ENCODE data around the gene CTCFL. TPM values are rescaled to one million over a fixed set of nuclear protein-coding genes. Genes with fewer than 3 reads are reported as not detected.

CTCFL gene
- total and polyA plus RNA-seq, 2 of the 8 experiments (the other 6 are each of a cell fraction or from before 2014, with no cell fraction given) = 0.30 to 0.80 TPM

GRCh38 chr20:57451431-57451794, 73.5 kb downstream of the CTCFL start:
- Histone ChIP-seq H3K27me3 (replicated peaks in 1 of 4; ENCODE audit: control insufficient read depth in 3 of 4, extremely low read depth in 1 of 4, insufficient read depth in 3 of 4, low read length in 3 of 4) (no peaks in the 10 kb centered on the region), H2AK5ac (ENCODE audit: low read depth, low read length) (no peak overlapping the region), H2BK120ac (replicated peaks; ENCODE audit: low read depth, low read length) (no peak overlapping the region), H3K9me3 (ENCODE audit: insufficient read depth in 2 of 2, low read depth in 1 of 2, low read length in 1 of 2) (no peaks in the 10 kb centered on the region; a peak in 1 of 4 replicates), H3K14ac (ENCODE audit: insufficient read length) (no peak overlapping the region), H3K4me3 (ENCODE audit: extremely low read depth in 1 of 4, insufficient read depth in 2 of 4, low read depth in 3 of 4, low read length in 4 of 4) (no peak overlapping the region), H2BK20ac (ENCODE audit: low read length) (0 out of 2 replicates have a peak overlapping the region, but pooled peaks have one; percentile 18), H3K27ac (ENCODE audit: low read depth, low read length) (no peak overlapping the region), H3K4ac (replicated peaks; ENCODE audit: insufficient read length, low read depth, low read length) (no peak overlapping the region), H3K9ac (replicated peaks in 1 of 4; ENCODE audit: extremely low read depth in 1 of 4, low read depth in 3 of 4, low read length in 3 of 4) (no peak overlapping the region), H2AFZ (ENCODE audit: low read length) (no peak overlapping the region), H2BK5ac (ENCODE audit: low read depth, low read length) (no peak overlapping the region), H3K4me1 (replicated peaks in 1 of 4; ENCODE audit: control insufficient read depth in 3 of 4, insufficient read depth in 4 of 4, low read length in 3 of 4) (peaks cover 0 to 2% (median 0%) of the 10 kb centered on the region in 4 experiments; a peak in 2 of 7 replicates), H3K4me2 (ENCODE audit: insufficient read depth in 1 of 2, low read depth in 2 of 2, low read length in 2 of 2) (no peak overlapping the region), H3K56ac (replicated peaks; ENCODE audit: insufficient read length, low read depth, low read length) (no peak overlapping the region), H4K91ac (replicated peaks; ENCODE audit: insufficient read length, low read length) (no peak overlapping the region), H3K79me2 (ENCODE audit: control insufficient read depth in 1 of 2, insufficient read depth in 2 of 2, low read length in 2 of 2) (no peaks in the 10 kb centered on the region), H3K23ac (ENCODE audit: insufficient read length) (no peak overlapping the region), H4K5ac (ENCODE audit: insufficient read length, low read depth, low read length) (no peak overlapping the region), H3K23me2 (ENCODE audit: low read depth, low read length) (peaks cover 2% of the 10 kb centered on the region; the same call in 1 of the 2 replicates), H3K79me1 (ENCODE audit: low read depth, low read length) (no peaks in the 10 kb centered on the region), H4K20me1 (replicated peaks in 1 of 2; ENCODE audit: control insufficient read depth in 1 of 2, insufficient read depth in 2 of 2, low read length in 2 of 2) (peaks cover 0 to 1% of the 10 kb centered on the region in 2 experiments), H2BK12ac (ENCODE audit: low read depth, low read length) (no peak overlapping the region), H3K18ac (ENCODE audit: extremely low read depth, low read length) (no peak overlapping the region), H3K36me3 (ENCODE audit: control insufficient read depth in 2 of 4, insufficient read depth in 4 of 4, low read length in 3 of 4) (no peaks in the 10 kb centered on the region), H2BK15ac (ENCODE audit: low read length) (no peak overlapping the region), H4K8ac (ENCODE audit: extremely low read depth, insufficient read depth, low read length) (no peak overlapping the region)
- FAIRE-seq = no peak
- DNase-seq (ENCODE audit: low read depth in 1 of 2, low spot score in 2 of 2) = no peak
- ChIA-PET POLR2A (ENCODE audit: partially characterized antibody) (interaction anchor here (1.5 kb wide), 1 partner anchor 8 kb away, joined by 4 read pairs; no protein-coding TSS in a partner anchor), CTCF (ENCODE audit: partially characterized antibody) (interaction anchor here (1.0 to 1.1 kb wide), 3 partner anchors 11 to 45 kb away, joined by 3 to 4 read pairs (median 3); no protein-coding TSS in a partner anchor)
- WGBS, 2 experiments (ENCODE audit: extremely low coverage in 1 of 2, insufficient coverage in 1 of 2, insufficient read length in 1 of 2, insufficient replicate concordance in 2 of 2, low coverage in 1 of 2, low lambda C conversion rate in 2 of 2, missing lambda C conversion rate in 1 of 2) = 81% methylated on average over 7 of the region's 7 CpGs; no CpG with 5 or more reads in 1 of the 2 experiments
- TF ChIP-seq BCL11A (IDR thresholded peaks at IDR 0.05; ENCODE audit: low read depth in 2 of 2, low read length in 2 of 2) = no peak
- no peak for TF ChIP-seq HDAC6 (IDR thresholded peaks at IDR 0.05; ENCODE audit: low read depth, low read length)
- no peak for TF ChIP-seq MAFK (IDR thresholded peaks at IDR 0.05; ENCODE audit: low read depth, low read length)
- no peak for TF ChIP-seq ZNF274 (IDR thresholded peaks at IDR 0.05; ENCODE audit: borderline replicate concordance, extremely low read depth, low read length)
- TF ChIP-seq YY1 (IDR thresholded peaks at IDR 0.05; ENCODE audit: low read depth, low read length) = no peak

Data from H1 (cell line).